HUES64 (cell line): ENCODE measurements around the gene METAP1.
A peak's percentile ranks its signal among the peaks of the same experiment; 100 is the strongest.
"Not testable (repeated sequence)": the region's sequence is repeated elsewhere in the genome, so short reads cannot be mapped to it uniquely, and the experiment has no call there.

Source experiments
- H3K27ac ChIP-seq: 2 replicates; pipeline ENCODE4 v1.7.0; 2013; ENCODE audit warnings: low read depth, low read length, inconsistent platforms
- H3K27me3 ChIP-seq: 2 replicates; pipeline ENCODE4 v1.6.1; 2013; ENCODE audit warnings: mild to moderate bottlenecking, low read length; ENCODE audit not compliant: insufficient read depth
- H3K36me3 ChIP-seq: 2 replicates; pipeline ENCODE4 v1.6.1; 2013; ENCODE audit warnings: mild to moderate bottlenecking, low read length; ENCODE audit not compliant: insufficient read depth
- H3K4me1 ChIP-seq: 2 replicates; pipeline ENCODE4 v1.6.1; 2013; ENCODE audit warnings: mild to moderate bottlenecking, low read length, moderate library complexity; ENCODE audit not compliant: insufficient read depth
- H3K4me3 ChIP-seq: 2 replicates; pipeline ENCODE4 v1.5.1; 2013; ENCODE audit warnings: mild to moderate bottlenecking, low read length, moderate library complexity
- H3K9ac ChIP-seq: 2 replicates; pipeline ENCODE4 v1.6.1; 2013; ENCODE audit warnings: mild to moderate bottlenecking, low read depth, low read length
- H3K9me3 ChIP-seq: 2 replicates; pipeline ENCODE4 v1.6.1; 2013; ENCODE audit warnings: low read depth, low read length; ENCODE audit not compliant: insufficient read depth
- WGBS: fragments of 150-250, 120-280 bp; methylation state at CpG from one replicate; pipeline ENCODE4 v1.1.7; 2013; ENCODE audit warnings: missing lambda C conversion rate; 5-methylcytosine and 5-hydroxymethylcytosine counted together

Gene METAP1

DNA sequence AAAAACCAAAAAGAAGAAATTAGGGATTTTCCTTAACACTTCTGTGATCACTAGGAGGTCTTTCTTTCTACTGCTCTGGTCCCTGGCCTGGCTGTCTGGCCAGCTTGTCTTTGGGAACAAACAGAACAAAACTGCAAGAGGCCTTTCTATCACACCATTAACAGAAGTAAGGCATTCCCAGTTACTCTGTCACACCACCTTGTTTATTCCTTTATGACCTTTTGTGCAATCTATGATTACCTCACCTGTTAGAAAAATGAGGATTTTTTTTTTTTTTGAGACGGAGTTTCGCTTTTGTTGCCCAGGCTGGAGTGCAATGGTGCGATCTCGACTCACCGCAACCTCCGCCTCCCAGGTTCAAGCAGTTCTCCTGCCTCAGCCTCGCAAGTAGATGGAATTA, 3.0 kb downstream of the METAP1 start:
- H3K27ac ChIP-seq, result no peak overlapping the region
- H3K4me1 ChIP-seq, result peaks cover 46% of the 10 kb centered on the region
- H3K27me3 ChIP-seq, result no peaks in the 10 kb centered on the region
- no peaks in the 10 kb centered on the region for H3K9me3 ChIP-seq
- H3K4me3 ChIP-seq, result no peak overlapping the region
- 98% methylated on average over 7 of the region's 7 CpGs for WGBS
- H3K9ac ChIP-seq, result no peak overlapping the region
- H3K36me3 ChIP-seq, result no peaks in the 10 kb centered on the region

DNA sequence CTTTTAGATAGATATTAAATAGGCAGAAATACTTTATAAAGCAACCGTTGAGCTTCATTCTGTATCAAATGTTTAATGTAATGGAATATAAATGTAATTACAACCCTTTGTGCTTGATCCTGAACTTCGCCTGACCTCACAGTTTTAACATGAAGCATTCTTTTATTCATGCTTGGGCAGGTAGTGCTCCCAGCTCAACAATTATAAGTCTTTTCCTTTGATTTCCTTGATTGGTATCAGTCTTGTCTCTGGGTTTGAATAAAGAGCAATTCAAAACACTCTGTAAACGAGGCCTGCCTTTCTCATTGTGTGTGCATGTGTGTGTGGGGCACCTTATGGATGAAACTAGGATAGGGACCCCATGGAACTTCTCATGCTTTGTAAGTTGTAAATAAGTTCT, 6.8 kb downstream of the METAP1 start:
- Histone ChIP-seq H3K27ac (no peak overlapping the region), H3K9ac (no peak overlapping the region), H3K4me3 (no peak overlapping the region), H3K36me3 (0 out of 2 replicates have a peak, but pooled peaks cover 3% of the 10 kb centered on the region), H3K4me1 (peaks cover 40% of the 10 kb centered on the region), H3K9me3 (no peaks in the 10 kb centered on the region), H3K27me3 (no peaks in the 10 kb centered on the region)
- WGBS, result 92% methylated on average over 2 of the region's 3 CpGs

DNA sequence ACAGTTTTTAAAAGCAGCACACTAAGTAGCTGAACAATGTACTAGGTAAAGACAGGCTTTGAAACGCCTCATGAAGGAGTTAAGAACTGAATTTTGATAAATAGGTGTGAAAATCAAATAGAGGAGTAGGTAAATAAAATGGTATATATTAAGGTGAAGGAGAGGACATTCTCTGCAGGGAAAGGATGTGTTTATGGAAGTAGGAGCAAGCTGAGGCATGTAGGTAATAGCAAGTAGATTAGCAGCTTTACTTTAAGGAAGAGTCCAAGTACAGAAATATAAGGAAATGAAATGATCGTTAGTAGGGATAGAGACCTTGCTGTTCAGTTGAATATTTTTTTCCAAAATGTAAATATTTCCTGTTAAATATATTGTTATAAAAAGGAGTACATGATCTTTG, 12.5 kb downstream of the METAP1 start:
- Histone ChIP-seq H3K27me3 (no peaks in the 10 kb centered on the region), H3K36me3 (peaks cover 22% of the 10 kb centered on the region), H3K27ac (no peak overlapping the region), H3K4me1 (peaks cover 20% of the 10 kb centered on the region; the same call in 1 of the 2 replicates), H3K4me3 (no peak overlapping the region), H3K9me3 (peaks cover 16% of the 10 kb centered on the region), H3K9ac (no peak overlapping the region)
- WGBS, result 93% methylated on average over 2 of the region's 2 CpGs

DNA sequence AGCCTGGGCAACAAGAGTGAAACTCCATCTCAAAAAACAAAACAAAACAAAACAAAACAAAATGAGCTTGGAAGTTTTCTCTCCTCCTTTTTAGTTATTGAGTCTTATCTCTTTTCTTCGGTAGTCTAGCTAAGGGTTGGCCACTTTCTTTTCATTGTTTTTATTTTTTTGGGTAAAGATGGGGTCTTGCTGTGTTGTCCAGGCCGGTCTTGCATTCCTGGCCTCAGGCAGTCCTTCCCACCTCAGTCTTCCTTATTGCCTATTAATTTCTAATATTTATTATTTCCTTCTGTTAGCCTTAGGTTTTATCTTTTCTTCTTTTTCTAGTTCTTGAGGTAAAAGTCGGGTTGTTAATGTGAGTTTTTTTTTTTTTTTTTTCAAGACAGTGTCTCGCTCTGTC, 16.4 kb downstream of the METAP1 start:
- Histone ChIP-seq H3K27me3 (no peaks in the 10 kb centered on the region), H3K4me3 (no peak overlapping the region), H3K27ac (no peak overlapping the region), H3K9ac (no peak overlapping the region), H3K36me3 (peaks cover 22% of the 10 kb centered on the region), H3K4me1 (peaks cover 26% of the 10 kb centered on the region), H3K9me3 (peaks cover 16% of the 10 kb centered on the region)
- WGBS, result 48% methylated on average over 2 of the region's 4 CpGs

DNA sequence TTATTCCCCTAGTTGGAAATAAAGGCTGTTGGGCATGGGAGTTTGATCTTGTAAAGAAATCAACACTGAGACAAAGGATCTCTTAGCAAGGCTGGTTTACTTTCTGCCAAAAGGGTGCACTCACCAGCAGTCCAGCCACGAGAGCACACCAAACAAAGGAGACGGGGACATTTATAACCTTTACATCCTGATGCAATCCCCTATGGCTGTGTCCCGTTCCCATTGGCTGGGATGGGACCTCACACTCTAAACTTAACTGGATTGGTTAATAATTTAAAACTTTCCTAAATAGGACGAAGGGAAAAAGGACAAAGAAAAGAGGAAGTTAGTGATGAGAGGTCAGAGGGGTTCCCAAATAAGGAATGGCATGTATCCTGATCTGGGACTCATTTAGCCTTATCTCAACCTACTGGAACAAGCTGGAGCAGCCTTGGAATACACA, 17.9 kb downstream of the METAP1 start:
- Histone ChIP-seq H3K9ac (peak overlapping the region; percentile 65; the same call in 1 of the 2 replicates), H3K9me3 (peaks cover 16% of the 10 kb centered on the region), H3K27ac (peak overlapping the region; percentile 79), H3K4me3 (no peak overlapping the region), H3K27me3 (no peaks in the 10 kb centered on the region), H3K4me1 (peaks cover 20% of the 10 kb centered on the region), H3K36me3 (peaks cover 21% of the 10 kb centered on the region)
- 85% methylated on average over 4 of the region's 4 CpGs for WGBS

DNA sequence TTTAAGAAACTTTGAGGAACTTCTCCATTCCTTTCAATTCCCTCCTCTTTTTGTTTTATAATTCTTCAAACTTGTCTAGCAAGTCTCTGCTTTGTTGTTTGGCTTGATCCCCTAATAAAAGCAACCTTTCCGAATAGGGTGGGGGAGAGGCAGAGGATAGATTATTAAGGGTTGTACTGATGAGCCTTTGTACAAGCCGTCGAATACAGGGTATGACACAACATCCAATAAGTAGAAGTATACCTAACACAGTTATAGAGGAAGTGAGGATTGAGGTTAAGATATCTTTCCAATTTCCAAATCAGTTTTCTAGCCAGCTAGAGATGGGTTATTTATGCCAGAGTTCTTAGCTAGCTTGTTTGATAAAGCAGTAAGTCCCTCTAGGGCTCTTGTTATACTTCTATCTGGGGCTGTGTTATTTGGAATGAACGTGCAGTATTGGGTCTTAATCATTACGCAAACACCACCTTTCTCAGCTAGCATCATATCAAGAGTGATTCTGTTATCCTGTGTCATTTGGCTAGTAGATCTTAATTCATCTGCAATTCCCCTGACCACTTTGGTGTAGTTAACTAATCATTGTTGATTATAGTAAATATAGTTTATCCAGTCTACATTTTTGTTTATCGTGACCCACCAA, 18.5 kb downstream of the METAP1 start:
- Histone ChIP-seq H3K27me3 (no peaks in the 10 kb centered on the region), H3K27ac (peak overlapping the region; percentile 79), H3K4me3 (no peak overlapping the region), H3K9ac (peak overlapping the region; percentile 61; the same call in 1 of the 2 replicates), H3K4me1 (peaks cover 20% of the 10 kb centered on the region), H3K9me3 (peaks cover 19% of the 10 kb centered on the region), H3K36me3 (peaks cover 18% of the 10 kb centered on the region)
- 97% methylated on average over 2 of the region's 6 CpGs for WGBS

DNA sequence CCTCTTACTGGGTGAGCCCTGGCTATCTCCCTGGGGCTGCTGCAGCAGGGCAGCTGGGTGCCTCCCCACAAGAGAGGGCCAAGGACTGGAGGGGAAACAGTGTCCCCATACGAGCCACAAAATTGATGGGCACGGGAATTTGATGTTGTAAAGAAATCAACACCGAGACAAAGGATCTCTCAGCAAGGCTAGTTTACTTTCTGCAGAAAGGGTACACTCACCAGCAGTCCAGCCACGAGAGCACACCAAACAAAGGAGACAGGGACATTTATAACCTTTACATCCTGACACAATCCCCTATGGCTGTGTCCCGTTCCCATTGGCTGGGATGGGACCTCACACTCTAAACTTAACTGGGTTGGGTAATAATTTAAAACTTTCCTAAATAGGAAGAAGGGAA, 25.9 kb downstream of the METAP1 start:
- H3K9me3 ChIP-seq, result peaks cover 36% of the 10 kb centered on the region
- no peak overlapping the region for H3K4me3 ChIP-seq

DNA sequence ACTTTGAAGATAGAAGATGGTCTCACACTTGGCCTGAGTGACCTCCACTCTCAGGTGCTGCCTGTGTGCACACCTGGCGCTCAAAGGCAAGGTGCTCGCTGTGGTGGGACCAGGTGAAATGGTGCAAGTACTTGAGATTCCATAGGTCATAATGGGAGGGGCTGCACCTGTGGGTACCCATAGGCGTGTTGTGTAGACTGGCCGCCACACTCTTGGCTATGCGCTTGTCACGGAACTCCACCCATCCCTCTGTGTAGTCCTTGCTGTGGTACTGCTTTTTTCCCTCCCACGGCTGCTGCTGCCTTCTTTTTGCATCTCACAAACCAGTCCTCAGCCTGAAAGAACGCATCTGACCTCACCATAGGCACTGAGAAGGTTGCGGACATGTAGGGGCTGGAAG, 27.0 kb downstream of the METAP1 start:
- Histone ChIP-seq H3K9me3 (peaks cover 36% of the 10 kb centered on the region), H3K27ac (no peak overlapping the region), H3K4me1 (peaks cover 34% of the 10 kb centered on the region), H3K27me3 (no peaks in the 10 kb centered on the region), H3K4me3 (peak overlapping the region; percentile 26; the same call in 1 of the 2 replicates), H3K36me3 (peaks cover 36% of the 10 kb centered on the region), H3K9ac (no peak overlapping the region)
- WGBS, result 96% methylated on average over 9 of the region's 9 CpGs

More for the DNA sequence above, 25.9 kb downstream of the METAP1 start:
- H3K9ac ChIP-seq, result no peak overlapping the region
- no peaks in the 10 kb centered on the region for H3K27me3 ChIP-seq
- H3K27ac ChIP-seq, result no peak overlapping the region
- peaks cover 36% of the 10 kb centered on the region for H3K36me3 ChIP-seq
- peaks cover 28% of the 10 kb centered on the region for H3K4me1 ChIP-seq
- 95% methylated on average over 5 of the region's 5 CpGs for WGBS

DNA sequence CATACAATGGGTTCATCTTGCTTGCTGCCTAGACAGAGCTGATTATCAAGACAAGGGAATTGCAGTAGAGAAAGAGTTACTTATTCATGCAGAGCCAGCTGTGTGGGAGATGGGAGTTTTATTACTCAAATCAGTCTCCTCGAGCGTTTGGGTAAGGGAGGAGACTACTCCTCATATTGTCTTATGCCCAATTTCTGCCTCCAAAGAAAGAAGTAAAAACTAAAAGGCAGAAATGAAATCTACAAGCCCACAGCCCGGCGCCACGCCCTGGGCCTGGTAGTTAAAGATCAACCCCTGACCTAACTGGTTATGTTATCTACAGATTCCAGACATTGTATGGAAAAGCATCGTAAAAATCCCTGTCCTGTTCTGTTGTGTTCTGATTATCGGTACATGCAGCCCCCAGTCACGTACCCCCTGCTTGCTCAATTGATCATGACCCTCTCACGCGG, 28.3 kb downstream of the METAP1 start:
- not testable (repeated sequence) for H3K27ac ChIP-seq, H3K4me3 ChIP-seq, H3K27me3 ChIP-seq, H3K9ac ChIP-seq
- Histone ChIP-seq H3K9me3 (peaks cover 35% of the 10 kb centered on the region), H3K36me3 (peaks cover 36% of the 10 kb centered on the region), H3K4me1 (peaks cover 35% of the 10 kb centered on the region)
- WGBS, result 95% methylated on average over 10 of the region's 10 CpGs

DNA sequence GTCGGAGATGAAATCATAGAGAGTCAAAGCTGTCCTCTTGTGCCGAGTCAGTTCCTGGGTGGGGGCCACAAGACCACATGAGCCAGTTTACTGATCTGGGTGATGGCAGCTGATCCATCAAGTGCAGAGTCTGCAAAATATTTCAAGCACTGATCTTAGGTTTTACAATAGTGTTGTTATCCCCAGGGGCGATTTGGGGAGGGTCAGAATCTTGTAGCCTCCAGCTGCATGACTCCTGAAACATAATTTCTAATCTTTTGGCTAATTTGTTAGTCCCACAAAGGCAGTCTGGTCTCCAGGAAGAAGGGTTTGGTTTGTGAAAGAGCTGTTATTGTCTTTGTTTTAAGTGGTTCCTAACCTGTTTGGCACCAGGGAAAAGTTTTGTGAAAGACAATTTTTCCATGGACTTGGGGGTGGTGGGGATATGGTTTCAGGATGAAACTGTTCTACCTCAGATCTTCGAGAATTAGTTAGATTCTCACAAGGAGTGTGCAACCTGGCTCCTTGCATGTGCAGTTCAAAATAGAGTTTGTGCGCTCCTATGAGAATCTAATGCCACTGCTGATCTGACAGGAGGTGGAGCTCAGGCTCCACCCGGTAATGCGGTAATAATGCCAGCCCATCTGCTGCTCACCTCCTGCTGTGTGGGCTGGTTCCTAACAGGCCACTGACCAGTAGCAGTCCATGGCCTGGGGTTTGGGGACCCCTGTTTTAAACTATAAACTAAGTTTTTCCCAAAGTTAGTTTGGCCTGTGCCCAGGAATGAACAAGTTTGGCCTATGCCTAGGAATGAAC, 29.2 kb downstream of the METAP1 start:
- peaks cover 37% of the 10 kb centered on the region for H3K36me3 ChIP-seq
- no peaks in the 10 kb centered on the region for H3K27me3 ChIP-seq
- H3K27ac ChIP-seq, result no peak overlapping the region
- no peak overlapping the region for H3K9ac ChIP-seq
- no peak overlapping the region for H3K4me3 ChIP-seq
- peaks cover 35% of the 10 kb centered on the region for H3K4me1 ChIP-seq
- 87% methylated on average over 7 of the region's 7 CpGs for WGBS
- peaks cover 28% of the 10 kb centered on the region for H3K9me3 ChIP-seq

DNA sequence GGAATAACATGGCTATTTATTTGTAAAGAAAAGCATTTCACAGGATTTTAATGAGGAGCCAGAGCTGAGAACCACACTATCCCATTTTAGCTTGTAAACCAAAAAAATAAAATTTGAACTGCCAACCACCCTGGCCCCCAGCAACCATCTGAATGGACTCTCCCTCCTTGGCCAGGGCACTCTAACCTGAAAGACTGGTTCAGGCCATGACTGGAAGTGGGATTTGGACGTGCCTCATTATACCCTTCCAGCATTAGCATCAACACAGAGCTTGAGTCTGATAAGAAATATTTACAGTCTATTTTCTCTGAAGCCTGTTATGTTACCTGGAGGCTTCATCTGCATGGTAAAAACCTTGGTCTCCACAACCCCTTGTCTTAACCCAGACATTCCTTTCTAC, 30.0 kb downstream of the METAP1 start:
- 57% methylated on average over 1 of the region's 1 CpG for WGBS
- Histone ChIP-seq H3K4me1 (peaks cover 35% of the 10 kb centered on the region), H3K36me3 (peaks cover 37% of the 10 kb centered on the region), H3K27ac (no peak overlapping the region), H3K4me3 (no peak overlapping the region), H3K27me3 (no peaks in the 10 kb centered on the region), H3K9me3 (peaks cover 20% of the 10 kb centered on the region), H3K9ac (no peak overlapping the region)
